WTC11 (cell line): ENCODE data around the gene LNX2.

ENCODE experiments used
- ZBTB21 ChIP-seq: sonication (generic); formaldehyde crosslinking; IDR thresholded peaks from 2 replicates; pipeline ENCODE4 v1.8.1; 2023; ENCODE audit warnings: mild to moderate bottlenecking, missing genetic modification reagents, borderline replicate concordance
- TF ChIP-seq, protein P1 (sequence below): fragments of 200-600 bp; IDR thresholded peaks from 2 replicates; pipeline ENCODE4 v1.8.0; 2022; ENCODE audit warnings: antibody characterized with exemption

GRCh38 chr13:27583645-27584044 lies 36.7 kb downstream of the LNX2 start:
- TF ChIP-seq, protein P1, sequence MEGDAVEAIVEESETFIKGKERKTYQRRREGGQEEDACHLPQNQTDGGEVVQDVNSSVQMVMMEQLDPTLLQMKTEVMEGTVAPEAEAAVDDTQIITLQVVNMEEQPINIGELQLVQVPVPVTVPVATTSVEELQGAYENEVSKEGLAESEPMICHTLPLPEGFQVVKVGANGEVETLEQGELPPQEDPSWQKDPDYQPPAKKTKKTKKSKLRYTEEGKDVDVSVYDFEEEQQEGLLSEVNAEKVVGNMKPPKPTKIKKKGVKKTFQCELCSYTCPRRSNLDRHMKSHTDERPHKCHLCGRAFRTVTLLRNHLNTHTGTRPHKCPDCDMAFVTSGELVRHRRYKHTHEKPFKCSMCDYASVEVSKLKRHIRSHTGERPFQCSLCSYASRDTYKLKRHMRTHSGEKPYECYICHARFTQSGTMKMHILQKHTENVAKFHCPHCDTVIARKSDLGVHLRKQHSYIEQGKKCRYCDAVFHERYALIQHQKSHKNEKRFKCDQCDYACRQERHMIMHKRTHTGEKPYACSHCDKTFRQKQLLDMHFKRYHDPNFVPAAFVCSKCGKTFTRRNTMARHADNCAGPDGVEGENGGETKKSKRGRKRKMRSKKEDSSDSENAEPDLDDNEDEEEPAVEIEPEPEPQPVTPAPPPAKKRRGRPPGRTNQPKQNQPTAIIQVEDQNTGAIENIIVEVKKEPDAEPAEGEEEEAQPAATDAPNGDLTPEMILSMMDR: no peak
- TF ChIP-seq ZBTB21: no peak
